ENCODE measurements around the gene IL12B.

- TF ChIP-seq CTCF (IDR thresholded peaks at IDR 0.05; ENCODE audit: insufficient read depth, low read length, poor library complexity, severe bottlenecking) = no peak
- no peak for TF ChIP-seq EZH2phosphoT487 (conservative IDR thresholded peaks at IDR 0.05; ENCODE audit: low read length)
Observed at GRCh38 chr5:159332800-159333544, 2.7 kb upstream of the IL12B start.
